ENCODE results near the gene INSL3.

INSL3 gene

DNA sequence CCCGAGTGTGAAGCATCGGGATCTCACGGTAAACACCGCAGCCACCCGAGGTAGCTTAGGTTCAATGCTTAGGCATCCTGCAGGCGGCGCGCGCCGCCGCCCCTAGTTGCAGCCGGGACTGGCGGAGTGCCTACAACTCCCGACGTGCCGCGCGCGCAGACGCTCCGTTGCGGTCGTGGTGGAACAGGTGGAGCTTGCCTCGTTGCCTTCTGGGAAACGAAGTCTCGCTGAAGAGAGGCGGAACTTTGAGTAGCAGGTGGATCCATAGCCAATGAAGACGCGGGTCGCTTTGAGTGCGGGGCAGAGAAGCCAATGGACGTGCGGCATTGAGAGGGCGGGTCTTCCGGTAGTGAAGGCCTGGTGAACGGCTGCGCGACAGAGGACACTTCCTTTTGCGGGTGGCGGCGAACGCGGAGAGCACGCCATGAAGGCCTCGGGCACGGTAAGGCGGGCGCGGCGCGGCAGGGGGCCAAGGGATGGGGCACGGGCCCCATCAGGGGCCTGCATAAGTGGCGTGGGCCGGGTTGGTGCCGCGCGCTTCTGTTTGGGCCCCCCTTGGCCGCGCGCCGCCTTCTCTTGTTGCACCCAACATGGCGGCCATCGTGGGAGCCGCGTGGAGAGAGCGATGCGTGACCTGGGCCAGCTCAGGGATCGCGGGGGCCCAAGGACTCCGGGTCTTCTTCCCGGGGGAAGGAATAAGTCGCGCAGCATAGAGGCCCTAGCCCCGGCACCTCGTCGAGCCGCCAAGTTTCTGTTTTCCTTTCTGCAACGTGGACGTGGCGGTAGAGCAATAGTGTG lies 38.4 kb upstream of the INSL3 start, which contains the start of gene RPL18A:
TSS of gene RPL18A (plus strand) at position 378 of the 798 bp plus-strand sequence. CDS start at position 425, 47 bp downstream.
- in situ Hi-C loops (cut with HindIII; ENCODE audit: low sequenced_read_pairs): no loop called here
- peak; percentile 92 for TF ChIP-seq CTCF (IDR thresholded peaks at IDR 0.05; ENCODE audit: low read depth, low read length)
- peak within 1 kb of the TSS; percentile 100 for H3K4me3 ChIP-seq (ENCODE audit: low read depth, low read length)
- DNase-seq (ENCODE audit: low read depth, low spot score): peak; percentile 100

DNA sequence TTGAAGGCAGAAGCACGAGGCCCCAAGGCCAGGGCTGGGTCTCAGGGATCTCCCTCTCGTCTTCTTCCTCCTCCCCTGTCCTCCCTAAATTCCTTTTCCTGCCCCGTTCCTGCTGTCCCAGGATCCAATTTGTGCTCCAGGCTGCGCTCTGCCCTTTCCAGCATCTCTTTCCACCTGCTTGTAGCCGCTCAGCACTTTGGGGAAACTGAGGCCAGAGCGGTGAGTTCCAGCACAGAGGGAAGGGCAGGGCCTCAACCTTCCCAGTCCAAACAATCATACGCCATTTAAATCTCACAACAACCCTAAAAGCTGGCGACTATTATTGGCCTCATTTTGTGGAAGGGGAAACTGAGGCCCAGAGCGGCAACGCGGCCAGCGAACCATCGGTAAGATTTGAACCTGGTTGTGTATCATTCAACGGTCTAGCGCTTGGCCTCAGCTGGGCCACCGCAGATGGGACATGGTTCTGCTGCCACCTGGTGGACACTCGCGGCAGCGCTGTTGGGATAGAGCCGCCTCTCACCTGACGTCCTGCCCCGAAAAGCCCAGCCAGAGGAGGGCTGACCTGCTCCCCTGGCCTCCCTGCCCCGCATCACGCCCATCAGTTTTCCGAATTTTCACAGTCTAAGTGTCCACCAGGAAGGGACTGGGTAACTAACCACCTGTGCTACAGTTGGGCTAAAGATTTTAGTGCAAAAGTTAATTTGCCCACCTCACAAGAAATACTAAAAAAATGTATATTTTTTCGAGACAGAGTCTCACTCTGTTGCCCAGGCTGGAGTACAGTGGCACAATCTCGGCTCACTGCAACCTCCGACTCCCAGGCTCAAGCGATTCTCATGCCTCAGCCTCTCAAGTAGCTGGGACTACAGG lies 34.2 kb upstream of the INSL3 start:
- peak; percentile 97 for TF ChIP-seq CTCF (IDR thresholded peaks at IDR 0.05; ENCODE audit: low read depth, low read length)
- peak; percentile 46 for DNase-seq (ENCODE audit: low read depth, low spot score)
- in situ Hi-C loops (cut with HindIII; ENCODE audit: low sequenced_read_pairs): no loop called here
- no peak overlapping the region for H3K4me3 ChIP-seq (ENCODE audit: low read depth, low read length)

GRCh38 chr19:17854061-17854460 lies 32.7 kb upstream of the INSL3 start:
- no peak overlapping the region for H3K4me3 ChIP-seq (ENCODE audit: low read depth, low read length)
- DNase-seq (ENCODE audit: low read depth, low spot score): no peak
- in situ Hi-C loops (cut with HindIII; ENCODE audit: low sequenced_read_pairs): no loop called here
- no peak for TF ChIP-seq CTCF (IDR thresholded peaks at IDR 0.05; ENCODE audit: low read depth, low read length)

DNA sequence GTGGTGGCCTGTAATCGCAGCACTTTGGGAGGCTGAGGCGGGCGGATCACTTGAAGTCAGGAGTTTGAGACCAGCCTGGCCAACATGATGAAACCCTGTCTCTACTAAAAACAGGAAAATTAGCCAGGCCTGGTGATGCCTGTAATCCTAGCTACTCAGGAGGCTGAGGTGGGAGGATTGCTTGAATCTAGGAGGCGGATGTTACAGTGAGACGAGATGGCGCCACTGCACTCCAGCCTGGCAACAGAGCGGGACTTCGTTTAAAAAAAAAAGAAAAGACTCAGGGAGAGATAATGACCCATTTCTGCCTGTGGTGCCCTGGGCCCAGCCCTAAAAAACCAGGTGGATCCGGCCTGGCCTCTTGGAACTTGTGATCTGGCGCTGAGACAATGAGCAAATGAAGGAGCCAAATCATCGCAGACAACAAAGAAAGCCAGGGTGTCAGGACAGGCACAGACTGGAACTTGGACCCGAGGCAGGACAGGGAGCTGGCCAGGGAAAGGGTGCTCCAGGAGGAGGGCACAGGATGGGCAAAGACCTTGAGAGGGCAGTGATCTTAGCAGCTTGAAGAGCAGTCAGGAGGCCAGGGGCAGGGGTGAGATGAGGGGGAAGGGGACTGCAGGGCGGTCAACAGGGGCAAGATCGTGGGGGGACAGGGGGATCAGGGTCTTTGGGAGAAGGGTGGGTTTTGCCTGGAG lies 27.4 kb upstream of the INSL3 start:
- in situ Hi-C loops (cut with HindIII; ENCODE audit: low sequenced_read_pairs): no loop called here
- DNase-seq (ENCODE audit: low read depth, low spot score): no peak
- no peak for TF ChIP-seq CTCF (IDR thresholded peaks at IDR 0.05; ENCODE audit: low read depth, low read length)
- no peak overlapping the region for H3K4me3 ChIP-seq (ENCODE audit: low read depth, low read length)

DNA sequence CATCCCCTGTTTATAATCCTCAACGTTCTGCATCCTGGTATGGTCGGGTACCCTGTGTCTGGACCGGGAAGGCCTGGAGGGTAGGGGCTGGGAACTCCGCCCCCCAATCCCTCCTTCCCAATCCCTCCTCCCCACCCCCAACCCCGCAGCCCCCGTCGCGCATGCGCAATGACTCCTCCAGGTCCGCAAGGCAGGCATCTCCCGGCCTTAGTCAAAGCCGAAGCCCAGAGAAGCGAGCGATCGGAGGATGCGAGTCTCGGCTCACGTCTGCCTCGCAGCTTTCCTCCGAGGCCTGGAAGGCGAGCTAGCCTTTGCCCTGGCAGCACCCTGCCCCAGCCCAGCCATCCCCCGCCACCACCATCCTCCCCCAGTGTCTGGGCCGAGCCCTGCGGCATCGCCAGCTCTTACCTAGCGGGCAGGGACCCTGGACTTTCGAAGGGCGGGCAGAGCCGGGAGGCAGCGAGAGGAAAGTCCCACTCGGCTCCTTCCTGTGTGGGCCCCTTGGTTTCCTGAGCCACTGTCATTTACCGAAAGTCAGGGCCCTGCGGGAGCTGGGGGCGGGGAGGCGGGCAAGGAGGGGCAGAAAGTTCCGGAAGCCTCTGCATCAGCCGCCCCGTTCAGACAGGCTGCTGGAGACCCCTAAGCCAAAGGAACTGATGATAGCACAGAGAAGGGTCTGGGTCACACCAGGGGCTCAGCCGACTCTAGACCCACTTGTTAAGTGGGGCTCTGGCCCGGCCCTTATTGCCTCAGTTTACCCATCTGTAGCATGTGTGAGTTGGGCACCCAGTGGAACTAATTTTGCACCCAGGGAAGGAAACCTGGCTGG lies 26.4 kb upstream of the INSL3 start, which contains the start of gene JAK3:
TSS of gene JAK3 (minus strand) at position 445 of the 829 bp plus-strand sequence. CDS start 3,565 bp downstream, outside the sequence.
- TF ChIP-seq CTCF (IDR thresholded peaks at IDR 0.05; ENCODE audit: low read depth, low read length): no peak
- H3K4me3 ChIP-seq (ENCODE audit: low read depth, low read length): peak within 1 kb of the TSS; percentile 27
- in situ Hi-C loops (cut with HindIII; ENCODE audit: low sequenced_read_pairs): no loop called here
- peak; percentile 56 for DNase-seq (ENCODE audit: low read depth, low spot score)

Data from astrocyte of the spinal cord (primary cell).